GM12892 (cell line): ENCODE measurements around the gene HSD3B1. TPM values are rescaled to one million over a fixed set of nuclear protein-coding genes. Genes with fewer than 3 reads are reported as not detected.

Experiments
- DNase-seq: peaks from one replicate; pipeline ENCODE4 v3.0.0; 2011; ENCODE audit not compliant: insufficient read length
- FAIRE-seq: peaks from 2 replicates; lab custom pipeline; 2011; peaks lifted over from hg19 to GRCh38; lab: Jason Lieb, UNC
- POLR2A ChIP-seq: IDR thresholded peaks from 2 replicates; pipeline ENCODE4 v1.6.1; 2011; ENCODE audit warnings: low read depth, low read length, control low read depth
- POLR2AphosphoS5 ChIP-seq: IDR thresholded peaks from 2 replicates; pipeline ENCODE4 v1.6.1; 2011; ENCODE audit warnings: low read depth, low read length, control low read depth
- TAF1 ChIP-seq: IDR thresholded peaks from 2 replicates; pipeline ENCODE4 v1.6.1; 2011; ENCODE audit warnings: low read depth, mild to moderate bottlenecking, control low read depth, low read length, borderline replicate concordance
- polyA plus RNA-seq: library from polyadenylated mRNA; unstranded; fragments of >200 nt; gene quantifications from one replicate; pipeline ENCODE4 v1.2.1, GENCODE V29; 2012; ENCODE audit warnings: missing spikeins, inconsistent platforms; ENCODE audit not compliant: missing spikeins

The HSD3B1 gene
- polyA plus RNA-seq = not detected

GRCh38 chr1:119506941-119507340 is at the start of gene HSD3B1:
TSS of gene HSD3B1 (plus strand) at chr1:119507210. CDS start at chr1:119507477, 267 bp downstream.
- TF ChIP-seq POLR2AphosphoS5 (no peak), POLR2A (no peak), TAF1 (no peak)
- FAIRE-seq (no peak), DNase-seq (no peak)

DNA sequence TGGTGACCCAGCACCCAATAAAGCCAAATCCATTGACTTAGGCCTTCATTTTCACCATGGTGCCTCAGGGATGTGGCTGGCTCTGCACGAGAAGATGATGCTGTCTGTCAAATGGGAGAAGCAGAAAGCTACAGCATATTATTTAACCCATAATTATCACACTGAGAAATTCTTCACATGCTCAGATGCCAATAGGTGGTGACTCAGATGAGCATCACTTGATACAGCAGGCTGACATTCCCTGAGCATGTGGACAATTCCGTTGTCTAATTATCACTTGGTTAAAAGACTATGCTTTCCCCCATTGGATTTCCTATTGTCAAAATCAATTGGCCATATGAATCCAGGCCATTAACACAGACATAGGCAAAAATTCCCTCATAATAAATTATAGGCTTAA is 44.0 kb upstream of the HSD3B1 start:
- TF ChIP-seq TAF1 (no peak), POLR2AphosphoS5 (no peak), POLR2A (no peak)
- no peak for FAIRE-seq
- no peak for DNase-seq

- TF ChIP-seq TAF1 (no peak), POLR2AphosphoS5 (no peak), POLR2A (no peak)
- FAIRE-seq = no peak
- no peak for DNase-seq
These were observed 43.4 kb upstream of the HSD3B1 start for GRCh38 chr1:119463569-119463968.

DNA sequence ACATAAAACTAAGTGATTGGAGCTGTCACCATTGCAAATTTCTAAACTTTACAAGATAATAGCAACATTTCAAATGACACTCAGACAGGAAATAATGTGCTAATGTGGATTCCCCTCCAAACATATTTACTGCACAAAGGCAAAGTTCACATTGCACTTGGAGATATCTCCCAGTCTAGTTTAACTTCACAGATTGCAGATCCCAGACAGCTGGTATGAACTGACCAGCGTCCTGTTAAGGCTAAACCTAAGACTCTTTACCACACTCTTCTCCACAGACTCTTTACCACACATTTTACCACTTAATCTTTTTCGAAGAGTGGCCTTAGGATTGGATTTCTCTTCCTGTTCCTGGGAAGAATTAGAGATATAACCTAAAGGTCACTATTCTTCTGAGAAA is 40.6 kb upstream of the HSD3B1 start:
- DNase-seq = no peak
- FAIRE-seq = no peak
- TF ChIP-seq POLR2AphosphoS5 (no peak), POLR2A (no peak), TAF1 (no peak)

GRCh38 chr1:119467219-119467618 is 39.8 kb upstream of the HSD3B1 start:
- DNase-seq (no peak), FAIRE-seq (no peak)
- TF ChIP-seq POLR2A = no peak
- no peak for TF ChIP-seq TAF1
- no peak for TF ChIP-seq POLR2AphosphoS5

GRCh38 chr1:119467857-119468668 is 38.9 kb upstream of the HSD3B1 start:
- FAIRE-seq = no peak
- no peak for DNase-seq
- TF ChIP-seq TAF1 (no peak), POLR2A (no peak), POLR2AphosphoS5 (no peak)

- TF ChIP-seq TAF1 = no peak
- TF ChIP-seq POLR2AphosphoS5 = no peak
- TF ChIP-seq POLR2A = no peak
- FAIRE-seq = no peak
- no peak for DNase-seq
These were observed 37.3 kb upstream of the HSD3B1 start for GRCh38 chr1:119469741-119470140.

- TF ChIP-seq TAF1 (no peak), POLR2AphosphoS5 (no peak), POLR2A (no peak)
- FAIRE-seq = no peak
- DNase-seq = no peak
These were observed 36.6 kb upstream of the HSD3B1 start for GRCh38 chr1:119470377-119470776.

- FAIRE-seq (no peak), DNase-seq (no peak)
- no peak for TF ChIP-seq POLR2AphosphoS5
- TF ChIP-seq TAF1 = no peak
- no peak for TF ChIP-seq POLR2A
These were observed 36.1 kb upstream of the HSD3B1 start for GRCh38 chr1:119470958-119471357.

GRCh38 chr1:119471566-119471965 is 35.4 kb upstream of the HSD3B1 start:
- TF ChIP-seq TAF1 (no peak), POLR2A (no peak), POLR2AphosphoS5 (no peak)
- FAIRE-seq (no peak), DNase-seq (no peak)

GRCh38 chr1:119472080-119472818 is 34.8 kb upstream of the HSD3B1 start:
- FAIRE-seq = no peak
- TF ChIP-seq TAF1 = no peak
- no peak for TF ChIP-seq POLR2A
- no peak for TF ChIP-seq POLR2AphosphoS5
- no peak for DNase-seq
